Memory B cell (primary cell): ENCODE results near the gene ITPKC.

Experiments used
- ATAC-seq: fragments of 150-1000 bp; cut with Tn5 transposase; 2 replicates; pipeline ENCODE4 v1.10.0; 2021; ENCODE audit warnings: low read depth, mild to moderate bottlenecking, moderate library complexity
- DNase-seq, 2 donors: peaks; one replicate each; pipeline ENCODE4 v3.0.0; 2022; ENCODE audit warnings: low spot score in 2 of 2
- H3K27ac Mint-ChIP-seq: one replicate; pipeline ENCODE4 v1.8.0; 2022; ENCODE audit warnings: mild to moderate bottlenecking, moderate library complexity, mixed read lengths
- H3K27me3 Mint-ChIP-seq: one replicate; pipeline ENCODE4 v1.8.0; 2022; ENCODE audit warnings: mixed read lengths
- H3K36me3 Mint-ChIP-seq: one replicate; pipeline ENCODE4 v1.8.0; 2022; ENCODE audit warnings: mild to moderate bottlenecking, mixed read lengths
- H3K4me1 Mint-ChIP-seq: one replicate; pipeline ENCODE4 v1.8.0; 2022; ENCODE audit warnings: mixed read lengths
- H3K4me3 Mint-ChIP-seq: one replicate; pipeline ENCODE4 v1.8.0; 2022; ENCODE audit warnings: mild to moderate bottlenecking, moderate library complexity, mixed read lengths
- H3K9me3 Mint-ChIP-seq: one replicate; pipeline ENCODE4 v1.8.0; 2022; ENCODE audit warnings: mixed read lengths

Gene ITPKC

GRCh38 chr19:40747536-40747935, 30.6 kb downstream of the ITPKC start:
- Mint-ChIP-seq H3K4me3 (no peak overlapping the region), H3K27me3 (no peaks in the 10 kb centered on the region), H3K9me3 (no peaks in the 10 kb centered on the region), H3K4me1 (peaks cover 24% of the 10 kb centered on the region), H3K27ac (no peak overlapping the region), H3K36me3 (peaks cover under 1% of the 10 kb centered on the region)
- ATAC-seq (no peak), DNase-seq (no peak)

- Mint-ChIP-seq H3K9me3 (no peaks in the 10 kb centered on the region), H3K27ac (peak within 1 kb of the TSS; percentile 95), H3K36me3 (peaks cover 5% of the 10 kb centered on the region), H3K4me1 (peaks cover 37% of the 10 kb centered on the region), H3K4me3 (peak within 1 kb of the TSS; percentile 100), H3K27me3 (no peaks in the 10 kb centered on the region)
- peak; percentile 98 to 99 for DNase-seq
- ATAC-seq: peak; percentile 84
Measured at GRCh38 chr19:40750058-40750873, 33.4 kb downstream of the ITPKC start, which contains the start of gene ACTMAP. Gene ACTMAP (minus strand): TSS chr19:40750477. CDS start chr19:40749803, 674 bp downstream.

GRCh38 chr19:40750874-40751537, 34.1 kb downstream of the ITPKC start, which contains the start of gene SNRPA:
Gene SNRPA (plus strand): TSS chr19:40751203. CDS start chr19:40751409, 206 bp downstream.
- Mint-ChIP-seq H3K9me3 (no peaks in the 10 kb centered on the region), H3K4me3 (peak within 1 kb of the TSS; percentile 100), H3K4me1 (peaks cover 45% of the 10 kb centered on the region), H3K27ac (peak within 1 kb of the TSS; percentile 95), H3K36me3 (peaks cover 9% of the 10 kb centered on the region), H3K27me3 (no peaks in the 10 kb centered on the region)
- ATAC-seq (peak; percentile 65), DNase-seq (peak in 1 of 2 donors; percentile 96)

GRCh38 chr19:40752257-40752781, 35.4 kb downstream of the ITPKC start:
- peaks cover 15% of the 10 kb centered on the region for H3K36me3 Mint-ChIP-seq
- peaks cover 51% of the 10 kb centered on the region for H3K4me1 Mint-ChIP-seq
- peak overlapping the region; percentile 95 for H3K27ac Mint-ChIP-seq
- no peaks in the 10 kb centered on the region for H3K27me3 Mint-ChIP-seq
- DNase-seq (no peak), ATAC-seq (no peak)
- H3K4me3 Mint-ChIP-seq: peak overlapping the region; percentile 100
- no peaks in the 10 kb centered on the region for H3K9me3 Mint-ChIP-seq

- Mint-ChIP-seq H3K36me3 (peaks cover 22% of the 10 kb centered on the region), H3K4me3 (peak overlapping the region; percentile 79), H3K4me1 (peaks cover 39% of the 10 kb centered on the region), H3K27ac (peak overlapping the region; percentile 51), H3K9me3 (no peaks in the 10 kb centered on the region), H3K27me3 (no peaks in the 10 kb centered on the region)
- ATAC-seq (no peak), DNase-seq (no peak)
Measured at GRCh38 chr19:40754611-40755247, 37.8 kb downstream of the ITPKC start.

- ATAC-seq: no peak
- peaks cover 25% of the 10 kb centered on the region for H3K36me3 Mint-ChIP-seq
- H3K4me3 Mint-ChIP-seq: peak overlapping the region; percentile 79
- no peaks in the 10 kb centered on the region for H3K27me3 Mint-ChIP-seq
- no peak for DNase-seq
- peaks cover 35% of the 10 kb centered on the region for H3K4me1 Mint-ChIP-seq
- no peaks in the 10 kb centered on the region for H3K9me3 Mint-ChIP-seq
- H3K27ac Mint-ChIP-seq: peak overlapping the region; percentile 51
Measured at GRCh38 chr19:40755248-40755624, 38.3 kb downstream of the ITPKC start.

- Mint-ChIP-seq H3K27ac (no peak overlapping the region), H3K36me3 (peaks cover 28% of the 10 kb centered on the region), H3K4me1 (peaks cover 34% of the 10 kb centered on the region), H3K4me3 (peak overlapping the region; percentile 79), H3K9me3 (no peaks in the 10 kb centered on the region), H3K27me3 (no peaks in the 10 kb centered on the region)
- no peak for ATAC-seq
- DNase-seq: no peak
Measured at GRCh38 chr19:40755791-40756190, 38.9 kb downstream of the ITPKC start.

- ATAC-seq (no peak), DNase-seq (no peak)
- Mint-ChIP-seq H3K4me1 (peaks cover 32% of the 10 kb centered on the region), H3K4me3 (peak overlapping the region; percentile 2), H3K27ac (peak overlapping the region; percentile 19), H3K27me3 (no peaks in the 10 kb centered on the region), H3K9me3 (no peaks in the 10 kb centered on the region), H3K36me3 (peaks cover 31% of the 10 kb centered on the region)
Measured at GRCh38 chr19:40756502-40757110, 39.7 kb downstream of the ITPKC start.

- Mint-ChIP-seq H3K4me3 (no peak overlapping the region), H3K36me3 (peaks cover 47% of the 10 kb centered on the region), H3K4me1 (peaks cover 28% of the 10 kb centered on the region), H3K9me3 (no peaks in the 10 kb centered on the region), H3K27ac (no peak overlapping the region), H3K27me3 (no peaks in the 10 kb centered on the region)
- ATAC-seq: no peak
- no peak for DNase-seq
Measured at GRCh38 chr19:40758491-40758890, 41.6 kb downstream of the ITPKC start.

GRCh38 chr19:40759352-40759751, 42.4 kb downstream of the ITPKC start:
- Mint-ChIP-seq H3K27me3 (no peaks in the 10 kb centered on the region), H3K4me1 (peaks cover 28% of the 10 kb centered on the region), H3K4me3 (no peak overlapping the region), H3K9me3 (no peaks in the 10 kb centered on the region), H3K36me3 (peaks cover 54% of the 10 kb centered on the region), H3K27ac (peak overlapping the region; percentile 48)
- DNase-seq (no peak), ATAC-seq (no peak)

- no peaks in the 10 kb centered on the region for H3K9me3 Mint-ChIP-seq
- H3K4me3 Mint-ChIP-seq: no peak overlapping the region
- peaks cover 6% of the 10 kb centered on the region for H3K4me1 Mint-ChIP-seq
Measured at GRCh38 chr19:40762754-40763470, 46.0 kb downstream of the ITPKC start.

GRCh38 chr19:40763526-40763925, 46.6 kb downstream of the ITPKC start:
- Mint-ChIP-seq H3K4me1 (peaks cover 6% of the 10 kb centered on the region), H3K4me3 (no peak overlapping the region), H3K9me3 (no peaks in the 10 kb centered on the region), H3K36me3 (peaks cover 44% of the 10 kb centered on the region), H3K27me3 (no peaks in the 10 kb centered on the region), H3K27ac (no peak overlapping the region)
- ATAC-seq (no peak), DNase-seq (no peak)

More at GRCh38 chr19:40762754-40763470, 46.0 kb downstream of the ITPKC start:
- ATAC-seq (no peak), DNase-seq (no peak)
- no peaks in the 10 kb centered on the region for H3K27me3 Mint-ChIP-seq
- no peak overlapping the region for H3K27ac Mint-ChIP-seq
- peaks cover 48% of the 10 kb centered on the region for H3K36me3 Mint-ChIP-seq

- Mint-ChIP-seq H3K4me3 (no peak overlapping the region), H3K27me3 (no peaks in the 10 kb centered on the region), H3K9me3 (no peaks in the 10 kb centered on the region), H3K27ac (no peak overlapping the region), H3K4me1 (peaks cover 8% of the 10 kb centered on the region), H3K36me3 (peaks cover 47% of the 10 kb centered on the region)
- no peak for DNase-seq
- ATAC-seq: no peak
Measured at GRCh38 chr19:40763963-40764362, 47.1 kb downstream of the ITPKC start.
